Cortex of kidney (tissue), 1 donor: ENCODE measurements around the gene FUCA1.
"Not testable (repeated sequence)": the region's sequence is repeated elsewhere in the genome, so short reads cannot be mapped to it uniquely, and the experiment has no call there.

Source experiments
- DNase-seq: peaks from one replicate; lab custom pipeline; 2025; lab: John Stamatoyannopoulos, UW

FUCA1 gene

GRCh38 chr1:23867895-23868556 is at the start of gene FUCA1:
TSS of gene FUCA1 (minus strand) at chr1:23868290. CDS start at chr1:23868286, 4 bp downstream.
- DNase-seq = no peak

GRCh38 chr1:23916209-23917131 is 48.4 kb upstream of the FUCA1 start:
- no peak for DNase-seq

DNA sequence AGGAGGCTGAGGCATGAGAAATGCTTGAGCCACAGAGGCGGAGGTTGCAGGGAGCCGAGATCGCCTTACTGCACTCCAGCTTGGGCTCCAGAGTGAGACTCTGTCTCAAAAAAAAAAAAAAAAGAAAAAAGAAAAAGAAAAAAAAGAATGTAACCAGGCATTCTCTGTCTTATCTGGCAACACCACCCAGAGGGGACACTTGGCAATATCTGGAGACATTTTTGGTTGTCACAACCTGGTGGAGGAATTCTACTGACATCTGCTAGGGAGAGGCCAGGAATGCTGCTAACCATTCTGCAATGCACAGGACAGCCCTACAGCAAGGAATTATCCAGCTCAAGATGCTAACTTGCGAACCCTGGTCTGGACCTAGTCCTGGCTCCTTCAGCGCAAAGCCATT is 47.4 kb upstream of the FUCA1 start:
- no peak for DNase-seq

DNA sequence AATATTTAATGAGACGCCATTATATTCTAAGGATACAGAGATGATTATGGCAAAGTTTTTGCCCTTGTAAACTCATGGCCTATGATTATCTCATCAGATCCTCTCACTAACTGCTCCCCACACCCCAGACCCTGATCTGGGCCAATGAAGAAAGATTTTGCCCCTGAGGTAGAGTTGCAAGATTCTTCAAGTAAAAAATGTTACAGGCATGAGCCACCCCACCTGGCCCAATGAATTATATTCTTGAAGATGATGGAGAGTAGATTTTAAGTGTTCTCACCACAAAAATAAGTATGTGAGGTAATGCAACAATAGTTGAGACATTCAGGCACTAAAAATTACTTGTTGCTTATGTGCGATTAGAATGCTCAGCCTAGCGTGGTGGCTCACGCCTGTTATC is 46.8 kb upstream of the FUCA1 start:
- DNase-seq = no peak

GRCh38 chr1:23913212-23913880 is 45.3 kb upstream of the FUCA1 start, which contains the start of gene CNR2:
TSS of gene CNR2 (minus strand) at chr1:23913362. CDS start at chr1:23875617, 37,745 bp downstream.
- no peak for DNase-seq

- DNase-seq = no peak
Observed at GRCh38 chr1:23911921-23912320, 43.8 kb upstream of the FUCA1 start.

DNA sequence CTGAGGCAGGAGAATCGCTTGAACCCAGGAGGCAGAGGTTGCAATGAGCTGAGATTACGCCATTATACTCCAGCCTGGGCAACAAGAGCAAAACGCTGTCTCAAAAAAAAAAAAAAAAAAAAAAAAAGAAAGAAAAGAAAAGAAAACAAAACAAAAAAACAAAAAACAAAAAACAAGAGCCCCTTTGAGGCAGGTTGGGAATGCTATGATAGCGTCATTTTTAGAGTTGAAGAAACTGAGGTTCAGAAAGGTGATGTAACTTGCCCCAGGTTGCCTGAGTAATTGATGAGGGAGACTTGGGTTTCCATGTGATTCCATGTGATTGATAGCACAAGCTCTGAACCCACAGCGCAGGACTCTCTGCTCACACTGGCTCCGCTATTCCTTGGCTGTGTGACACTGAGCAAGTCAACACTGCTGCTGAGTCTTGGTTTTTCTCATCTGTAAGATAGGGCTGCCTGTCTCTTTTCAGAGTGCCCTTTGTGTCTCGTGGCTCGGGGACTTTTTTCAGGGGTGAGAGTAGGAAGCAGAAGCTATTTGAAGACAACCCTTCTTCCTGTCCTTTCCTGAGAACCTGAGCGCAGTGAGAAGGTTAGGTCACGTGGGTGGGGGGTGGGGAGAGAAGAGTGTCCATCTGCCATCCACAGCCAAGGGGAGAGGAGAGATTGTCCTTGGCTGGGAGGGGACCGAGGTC is 42.6 kb upstream of the FUCA1 start:
- DNase-seq = no peak

DNA sequence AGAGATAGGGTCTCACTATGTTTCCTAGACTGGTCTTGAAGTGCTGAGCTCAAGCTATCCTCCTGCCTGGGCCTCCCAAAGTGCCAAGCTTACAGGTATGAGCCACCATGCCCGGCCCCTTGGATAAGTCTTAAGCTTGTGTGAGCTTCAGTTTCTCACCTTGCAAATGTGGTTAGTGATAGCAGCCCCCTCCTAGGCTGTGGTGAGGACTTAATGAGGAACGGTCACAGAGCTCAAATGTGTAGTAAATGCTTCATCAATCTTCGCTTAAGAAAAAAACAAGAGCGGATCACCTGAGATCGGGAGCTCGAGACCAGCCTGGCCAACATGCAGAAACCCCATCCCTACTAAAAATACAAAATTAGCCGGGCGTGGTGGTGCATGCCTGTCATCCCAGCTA is 42.1 kb upstream of the FUCA1 start:
- DNase-seq = no peak

DNA sequence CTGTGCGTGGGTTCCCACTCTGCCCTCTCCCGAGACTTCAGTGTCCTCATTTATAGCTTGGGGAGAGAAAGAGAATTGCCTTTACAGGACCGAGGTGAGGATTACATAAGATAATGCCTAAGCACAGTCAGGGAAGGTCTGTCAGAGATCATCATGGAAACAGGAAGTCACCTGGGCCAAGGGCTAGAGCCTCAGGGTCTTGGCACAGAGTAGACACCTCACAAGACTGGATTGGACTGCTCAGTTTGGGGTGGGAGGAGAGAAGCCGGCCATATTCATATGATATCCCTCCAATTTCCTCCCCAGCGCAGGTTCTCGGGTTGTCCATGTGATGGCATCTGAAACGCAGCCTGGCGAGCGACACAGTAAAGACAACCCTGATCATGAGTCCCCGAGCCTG is 41.3 kb upstream of the FUCA1 start:
- DNase-seq = no peak

DNA sequence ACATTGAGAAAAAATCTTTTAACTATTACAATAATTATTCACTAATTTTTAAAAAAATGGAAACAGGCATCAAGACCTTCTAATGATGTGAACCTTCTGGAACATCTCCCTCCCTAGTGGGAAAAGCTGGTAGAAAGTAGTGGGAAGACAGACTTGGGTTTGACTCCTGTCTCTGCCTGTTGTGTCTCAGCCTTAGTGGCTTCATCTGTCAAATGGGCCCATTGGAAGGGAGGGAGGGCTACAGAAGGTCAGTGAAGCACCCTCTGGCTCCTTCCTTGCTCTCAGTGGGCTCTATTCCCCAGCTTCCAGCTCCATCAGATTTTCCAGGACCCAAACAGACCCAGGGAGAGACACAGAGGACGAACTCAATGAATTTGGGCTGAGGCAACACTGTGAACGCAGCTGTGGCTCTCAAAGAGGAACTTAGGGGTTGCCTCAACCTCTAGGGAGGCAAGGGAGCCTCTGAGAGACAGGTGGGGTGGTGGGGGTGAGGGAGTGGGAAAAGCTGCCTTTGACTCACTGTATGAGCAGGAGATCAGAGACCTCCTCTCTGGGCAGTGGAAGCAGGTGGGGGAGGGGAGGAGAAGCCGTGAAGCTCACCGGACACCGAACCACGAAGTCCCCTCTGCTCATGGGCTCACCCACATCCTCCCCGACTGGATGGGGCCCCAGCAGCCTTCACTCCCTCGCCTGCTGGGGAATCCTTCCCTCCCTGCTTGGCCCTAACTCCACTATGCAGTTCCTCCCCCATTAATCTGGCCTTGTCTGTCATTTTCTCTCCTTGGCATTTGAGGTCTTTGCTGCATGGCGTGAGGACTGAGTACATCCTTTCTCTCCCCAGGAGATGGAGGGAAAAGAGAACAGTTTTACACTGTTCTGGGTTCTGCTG is 40.6 kb upstream of the FUCA1 start:
- no peak for DNase-seq

GRCh38 chr1:23906731-23907130 is 38.6 kb upstream of the FUCA1 start:
- no peak for DNase-seq

GRCh38 chr1:23905461-23906025 is 37.5 kb upstream of the FUCA1 start:
- DNase-seq = no peak

DNA sequence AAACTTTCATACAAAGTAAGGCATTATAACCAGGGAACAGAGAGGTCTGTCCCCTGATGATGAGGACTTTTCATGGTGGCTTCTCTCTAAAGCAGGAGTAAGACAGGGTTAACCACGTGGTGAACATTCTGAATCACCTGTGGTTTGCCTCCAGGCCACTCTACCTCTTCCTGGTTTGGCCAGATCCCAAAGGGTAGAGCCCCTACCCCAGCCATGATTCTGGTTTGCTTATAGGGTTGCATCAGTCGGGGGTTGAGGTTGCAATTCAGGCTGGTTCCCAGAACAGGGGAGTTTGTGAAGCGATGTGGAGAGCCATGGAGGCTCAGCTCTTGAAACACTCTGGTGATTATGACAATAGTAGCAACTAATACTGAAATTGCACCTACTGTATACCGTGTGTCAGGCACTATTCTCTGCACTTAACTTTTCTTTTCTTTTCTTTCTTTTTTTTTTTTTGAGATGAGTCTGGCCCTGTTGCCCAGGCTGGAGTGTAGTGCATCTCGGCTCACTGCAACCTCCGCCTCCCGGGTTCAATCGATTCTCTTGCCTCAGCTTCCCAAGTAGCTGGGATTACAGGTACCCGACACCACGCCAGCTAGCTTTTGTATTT is 36.8 kb upstream of the FUCA1 start:
- no peak for DNase-seq

GRCh38 chr1:23903754-23904153 is 35.7 kb upstream of the FUCA1 start:
- DNase-seq = no peak

DNA sequence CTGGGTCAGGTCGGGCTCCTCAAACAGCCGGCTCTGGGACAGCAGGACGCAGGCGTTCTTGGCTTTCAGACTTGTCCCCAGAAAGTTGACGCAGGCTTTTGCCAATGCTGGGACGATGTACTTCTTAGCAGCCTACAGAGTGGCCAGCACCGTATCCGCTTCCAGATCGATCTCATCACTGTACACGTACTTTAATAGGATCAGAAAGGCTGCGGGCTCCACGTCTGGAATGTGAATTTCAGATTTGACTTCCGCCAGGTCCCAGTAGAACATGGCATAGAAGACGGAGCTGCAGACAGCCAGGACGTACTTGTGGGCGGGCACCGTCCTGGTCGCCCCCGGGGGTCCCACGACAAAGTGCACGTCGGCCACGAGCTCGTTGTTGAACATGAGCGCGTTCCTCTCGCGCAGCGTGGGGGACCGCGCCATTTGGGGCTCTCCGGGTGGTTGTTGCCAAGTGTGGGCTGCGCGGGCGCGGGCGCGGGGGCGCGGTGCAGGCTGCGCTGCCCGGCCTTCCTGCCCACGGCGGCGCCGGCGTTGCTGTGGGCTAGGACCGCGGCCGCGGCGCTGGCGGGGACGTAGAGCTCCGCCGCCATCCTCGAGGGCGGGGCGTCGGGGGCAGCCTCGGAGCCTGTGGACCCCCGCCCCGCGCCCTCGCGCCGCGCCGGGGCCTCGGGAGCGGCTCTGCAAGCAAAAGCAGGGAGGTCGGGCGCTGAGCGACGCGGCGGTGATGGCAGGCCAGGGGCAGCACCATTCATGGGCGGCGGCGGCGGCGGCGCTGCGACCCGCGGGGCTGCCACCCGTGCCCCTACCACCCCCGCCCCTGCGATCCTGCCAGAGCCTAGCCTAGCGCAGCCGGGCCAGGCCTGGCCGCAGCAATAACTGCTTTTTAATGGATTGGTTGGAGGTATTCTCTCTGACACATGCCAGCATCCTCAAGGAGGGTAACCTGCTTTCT is 34.5 kb upstream of the FUCA1 start:
- DNase-seq = no peak

DNA sequence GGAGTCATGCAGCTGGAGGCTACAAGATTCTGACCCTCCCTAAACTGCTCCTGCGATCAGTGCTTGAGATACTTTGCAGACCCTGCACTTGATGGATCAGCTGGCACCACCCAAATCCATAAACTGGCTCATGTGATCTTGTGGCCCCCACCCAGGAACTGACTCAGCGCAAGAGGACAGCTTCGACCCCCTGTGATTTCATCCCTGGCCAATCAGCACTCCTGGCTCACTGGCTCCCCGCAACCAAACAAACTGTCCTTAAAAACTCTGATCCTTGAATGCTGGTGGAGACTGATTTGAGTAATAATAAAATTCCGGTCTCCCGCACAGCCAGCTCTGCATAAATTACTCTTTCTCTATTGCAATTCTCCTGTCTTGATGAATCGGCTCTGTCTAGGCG is 31.9 kb upstream of the FUCA1 start:
- DNase-seq = not testable (repeated sequence)

DNA sequence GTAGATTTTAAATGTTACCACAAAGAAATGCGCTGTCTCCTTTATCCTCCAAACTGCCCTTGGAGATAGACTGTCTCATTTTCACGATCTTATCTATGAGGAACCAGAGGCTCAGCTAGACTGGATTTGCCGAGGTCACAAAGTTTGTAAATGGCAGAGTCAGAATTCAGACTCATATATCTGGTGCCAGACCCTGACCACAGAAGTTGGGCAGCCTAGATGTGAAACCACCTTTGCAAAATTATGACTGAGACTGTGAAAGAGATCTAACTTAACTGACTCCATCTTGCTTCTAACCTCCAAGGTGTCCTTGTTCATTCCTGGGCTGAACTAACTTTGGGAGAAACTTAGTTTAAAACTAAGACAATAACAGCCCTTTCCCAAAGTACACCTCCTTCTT is 31.0 kb upstream of the FUCA1 start:
- no peak for DNase-seq

GRCh38 chr1:23897083-23897482 is 29.0 kb upstream of the FUCA1 start:
- DNase-seq = no peak

GRCh38 chr1:23896491-23896890 is 28.4 kb upstream of the FUCA1 start:
- no peak for DNase-seq
